ENCODE results near the gene ITGA11. TPM values are rescaled to one million over a fixed set of nuclear protein-coding genes. Genes with fewer than 3 reads are reported as not detected.
A peak's percentile ranks its signal among the peaks of the same experiment; 100 is the strongest.

ITGA11 gene
- total and polyA plus RNA-seq, 9 donors: 1.2 to 34.5 (median 4.4) TPM

DNA sequence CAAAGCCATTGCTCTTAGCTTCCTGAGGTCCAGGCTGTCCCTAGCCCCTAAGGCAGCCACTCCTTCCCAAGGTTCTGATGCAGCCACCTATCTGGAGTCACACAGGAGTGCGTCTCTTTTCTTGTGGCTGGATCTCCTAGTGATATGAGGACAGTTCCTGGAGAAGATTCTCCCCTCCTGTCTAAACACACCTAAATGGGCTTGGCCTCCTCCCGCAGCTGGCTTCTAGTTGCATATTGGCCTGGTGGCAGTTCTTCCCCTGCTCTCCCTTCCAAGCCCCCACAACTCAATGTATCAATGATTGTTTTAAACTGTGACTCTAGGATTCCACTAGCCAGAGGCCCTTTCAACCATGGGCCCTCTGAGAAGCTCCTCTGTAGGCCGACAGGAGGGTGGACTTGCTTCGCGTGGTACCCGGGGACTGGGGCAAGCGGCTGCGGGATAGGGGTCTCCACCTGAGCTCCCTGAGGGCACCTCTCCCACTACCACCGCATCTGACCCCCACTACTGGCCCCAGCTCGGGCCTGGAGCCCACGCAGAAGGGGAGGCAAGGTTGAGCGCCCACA, 1.4 kb downstream of the ITGA11 start:
- no peaks in the 10 kb centered on the region for H3K36me3 ChIP-seq
- 53 to 56% (median 53%) methylated on average over 12 of the region's 12 CpGs for WGBS, 3 donors
- H3K27me3 ChIP-seq: no peaks in the 10 kb centered on the region
- intact Hi-C loops (cut with DNase I): no loop called here
- H3K27ac ChIP-seq: no peak overlapping the region
- peak overlapping the region; percentile 51 for H3K4me3 ChIP-seq
- no peak for TF ChIP-seq POLR2A (IDR thresholded peaks at IDR 0.05)
- no peak for TF ChIP-seq EP300 (IDR thresholded peaks at IDR 0.05)
- TF ChIP-seq, protein P1, sequence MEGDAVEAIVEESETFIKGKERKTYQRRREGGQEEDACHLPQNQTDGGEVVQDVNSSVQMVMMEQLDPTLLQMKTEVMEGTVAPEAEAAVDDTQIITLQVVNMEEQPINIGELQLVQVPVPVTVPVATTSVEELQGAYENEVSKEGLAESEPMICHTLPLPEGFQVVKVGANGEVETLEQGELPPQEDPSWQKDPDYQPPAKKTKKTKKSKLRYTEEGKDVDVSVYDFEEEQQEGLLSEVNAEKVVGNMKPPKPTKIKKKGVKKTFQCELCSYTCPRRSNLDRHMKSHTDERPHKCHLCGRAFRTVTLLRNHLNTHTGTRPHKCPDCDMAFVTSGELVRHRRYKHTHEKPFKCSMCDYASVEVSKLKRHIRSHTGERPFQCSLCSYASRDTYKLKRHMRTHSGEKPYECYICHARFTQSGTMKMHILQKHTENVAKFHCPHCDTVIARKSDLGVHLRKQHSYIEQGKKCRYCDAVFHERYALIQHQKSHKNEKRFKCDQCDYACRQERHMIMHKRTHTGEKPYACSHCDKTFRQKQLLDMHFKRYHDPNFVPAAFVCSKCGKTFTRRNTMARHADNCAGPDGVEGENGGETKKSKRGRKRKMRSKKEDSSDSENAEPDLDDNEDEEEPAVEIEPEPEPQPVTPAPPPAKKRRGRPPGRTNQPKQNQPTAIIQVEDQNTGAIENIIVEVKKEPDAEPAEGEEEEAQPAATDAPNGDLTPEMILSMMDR (IDR thresholded peaks at IDR 0.05): no peak
- peaks cover 1% of the 10 kb centered on the region for H3K4me1 ChIP-seq (ENCODE audit: insufficient read depth)
- H3K9me3 ChIP-seq: no peaks in the 10 kb centered on the region
- DNase-seq: peak in 1 of 5 donors; percentile 3

DNA sequence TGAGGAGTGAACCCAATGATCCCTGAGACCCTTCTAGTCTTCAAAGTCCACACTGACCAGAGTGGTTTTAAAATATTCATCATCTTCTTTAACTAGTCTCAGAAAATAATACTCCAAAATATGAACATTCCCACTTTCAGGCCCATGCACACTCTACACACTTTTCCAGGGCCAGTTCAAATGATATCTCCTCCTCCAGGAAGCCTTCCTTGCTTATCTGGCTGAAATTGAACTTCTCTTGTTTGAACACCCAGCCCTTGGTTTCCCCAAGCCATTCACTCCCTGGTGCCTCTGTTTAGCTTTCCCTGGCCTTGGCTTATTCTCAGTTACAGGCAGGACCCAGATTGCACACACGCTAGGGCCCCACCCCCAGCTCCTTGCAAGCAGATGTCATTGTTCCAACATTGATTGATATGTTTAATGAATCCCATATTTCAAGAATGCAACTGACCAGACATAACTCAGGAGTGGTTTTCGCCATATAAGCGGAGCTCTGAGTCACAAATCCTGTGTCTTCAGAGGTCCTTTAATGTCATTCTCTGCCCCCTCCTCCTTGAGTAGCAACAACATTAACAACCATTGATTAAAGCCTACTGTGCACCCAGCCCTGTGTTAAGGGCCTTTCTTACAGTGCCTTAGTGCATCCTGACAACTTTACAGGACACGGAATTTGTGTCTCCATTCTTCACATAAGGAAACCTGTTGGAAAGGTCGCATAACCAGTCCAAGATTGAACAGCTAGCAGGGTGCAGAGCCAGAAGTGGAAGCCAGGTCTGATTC, 2.1 kb downstream of the ITGA11 start:
- no peaks in the 10 kb centered on the region for H3K36me3 ChIP-seq
- intact Hi-C loops (cut with DNase I): no loop called here
- no peak overlapping the region for H3K27ac ChIP-seq
- TF ChIP-seq, protein P1 (IDR thresholded peaks at IDR 0.05): no peak
- TF ChIP-seq EP300 (IDR thresholded peaks at IDR 0.05): no peak
- TF ChIP-seq POLR2A (IDR thresholded peaks at IDR 0.05): no peak
- H3K4me3 ChIP-seq: peak overlapping the region; percentile 51
- 84 to 96% (median 89%) methylated on average over 5 of the region's 5 CpGs for WGBS, 3 donors
- peaks cover 1% of the 10 kb centered on the region for H3K4me1 ChIP-seq (ENCODE audit: insufficient read depth)
- H3K27me3 ChIP-seq: no peaks in the 10 kb centered on the region
- H3K9me3 ChIP-seq: no peaks in the 10 kb centered on the region
- DNase-seq: no peak

DNA sequence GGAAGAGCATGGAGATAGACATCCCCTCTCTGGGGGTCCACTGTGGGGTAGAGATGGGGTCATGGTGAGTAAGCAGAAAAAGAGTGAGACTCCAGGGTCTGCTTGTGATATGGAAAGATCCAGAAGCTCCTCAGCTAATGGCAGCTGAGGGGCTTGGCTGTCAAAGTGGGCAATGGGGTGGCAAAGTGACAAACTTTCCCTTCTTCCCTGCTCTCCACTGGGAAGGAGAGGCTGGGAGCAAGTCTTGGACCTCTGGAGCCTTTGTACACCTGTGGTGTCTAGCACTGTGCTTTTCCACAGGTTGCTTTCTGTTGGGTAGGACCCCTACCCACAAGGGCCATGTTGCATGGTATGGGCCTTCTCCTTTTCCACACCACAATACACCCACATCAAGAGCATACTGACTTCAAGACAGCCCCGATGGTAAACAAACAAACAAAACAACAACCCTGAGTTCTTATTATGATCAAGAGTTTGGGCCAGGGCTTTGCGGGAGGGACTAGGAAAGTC, 3.5 kb downstream of the ITGA11 start:
- H3K4me1 ChIP-seq (ENCODE audit: insufficient read depth): peaks cover 1% of the 10 kb centered on the region
- H3K9me3 ChIP-seq: no peaks in the 10 kb centered on the region
- H3K27me3 ChIP-seq: no peaks in the 10 kb centered on the region
- TF ChIP-seq POLR2A (IDR thresholded peaks at IDR 0.05) (no peak), EP300 (IDR thresholded peaks at IDR 0.05) (no peak)
- TF ChIP-seq, protein P1 (IDR thresholded peaks at IDR 0.05): no peak
- DNase-seq: no peak
- WGBS, 3 donors: 91 to 94% (median 92%) methylated on average over 2 of the region's 2 CpGs
- H3K4me3 ChIP-seq: no peak overlapping the region
- H3K27ac ChIP-seq: no peak overlapping the region
- intact Hi-C loops (cut with DNase I): no loop called here
- H3K36me3 ChIP-seq: no peaks in the 10 kb centered on the region

DNA sequence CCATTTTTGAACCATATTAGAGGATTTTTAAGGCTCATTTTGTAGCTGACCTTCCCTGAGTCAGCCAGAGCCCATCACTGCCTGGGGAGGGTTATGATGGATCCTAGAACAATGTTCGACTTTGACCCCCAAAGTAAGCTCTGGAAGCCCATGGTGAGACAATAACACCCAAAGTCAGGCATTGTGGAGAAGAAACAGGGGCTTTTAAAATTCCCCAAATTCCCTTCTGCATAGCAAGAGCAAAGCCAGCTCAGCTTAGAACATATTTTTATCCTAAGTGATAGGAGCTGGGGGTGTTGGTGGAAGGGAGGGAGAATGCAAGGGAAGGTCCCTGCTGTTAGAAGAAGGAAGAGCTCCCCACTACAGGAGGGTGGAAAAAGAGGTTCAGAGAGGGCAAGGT, 4.0 kb downstream of the ITGA11 start:
- H3K4me3 ChIP-seq: no peak overlapping the region
- no peaks in the 10 kb centered on the region for H3K36me3 ChIP-seq
- WGBS, 3 donors: 57 to 81% (median 70%) methylated on average over 1 of the region's 1 CpG
- TF ChIP-seq, protein P1 (IDR thresholded peaks at IDR 0.05): no peak
- no peak for TF ChIP-seq EP300 (IDR thresholded peaks at IDR 0.05)
- TF ChIP-seq POLR2A (IDR thresholded peaks at IDR 0.05): no peak
- H3K27me3 ChIP-seq: no peaks in the 10 kb centered on the region
- intact Hi-C loops (cut with DNase I): no loop called here
- no peaks in the 10 kb centered on the region for H3K9me3 ChIP-seq
- no peak for DNase-seq
- H3K27ac ChIP-seq: no peak overlapping the region
- peaks cover 1% of the 10 kb centered on the region for H3K4me1 ChIP-seq (ENCODE audit: insufficient read depth)

All from ovary (tissue), 9 donors.